C4-2B (cell line): ENCODE measurements around the gene SIL1.

ENCODE experiments used
- H3K27ac ChIP-seq: fragments of 450-650 bp; 2 replicates; pipeline ENCODE4 v1.5.1; 2017
- CTCF ChIP-seq: fragments of 450-650 bp; conservative IDR thresholded peaks from 2 replicates; pipeline ENCODE4 v1.5.1; 2017; ENCODE audit warnings: mild to moderate bottlenecking
- ZFX ChIP-seq: fragments of 450-650 bp; IDR thresholded peaks from 2 replicates; pipeline ENCODE4 v1.6.1; 2017

The SIL1 gene

GRCh38 chr5:138972836-138973235 is 225.3 kb downstream of the SIL1 start:
- TF ChIP-seq ZFX, result no peak
- TF ChIP-seq CTCF, result no peak
- no peak overlapping the region for H3K27ac ChIP-seq

- TF ChIP-seq CTCF, result no peak
- no peak for TF ChIP-seq ZFX
Measured at GRCh38 chr5:138972230-138972629, 225.9 kb downstream of the SIL1 start.

GRCh38 chr5:138969323-138970002 is 228.7 kb downstream of the SIL1 start:
- H3K27ac ChIP-seq, result no peak overlapping the region
- TF ChIP-seq CTCF (no peak), ZFX (no peak)

More at GRCh38 chr5:138972230-138972629, 225.9 kb downstream of the SIL1 start:
- no peak overlapping the region for H3K27ac ChIP-seq

- peak overlapping the region; percentile 43 for H3K27ac ChIP-seq
- no peak for TF ChIP-seq CTCF
- no peak for TF ChIP-seq ZFX
Measured at GRCh38 chr5:138968601-138969000, 229.6 kb downstream of the SIL1 start.

- H3K27ac ChIP-seq, result peak overlapping the region; percentile 43
- TF ChIP-seq CTCF (no peak), ZFX (no peak)
Measured at GRCh38 chr5:138967791-138968448, 230.2 kb downstream of the SIL1 start.

- H3K27ac ChIP-seq, result no peak overlapping the region
- TF ChIP-seq ZFX (no peak), CTCF (no peak)
Measured at GRCh38 chr5:138966236-138966985, 231.8 kb downstream of the SIL1 start.

GRCh38 chr5:138965626-138966025 is 232.5 kb downstream of the SIL1 start:
- H3K27ac ChIP-seq, result no peak overlapping the region
- TF ChIP-seq CTCF (no peak), ZFX (no peak)
